ENCODE data around the gene UGGT2.

GRCh38 chr13:96089139-96089538, 35.9 kb upstream of the UGGT2 start:
- no peak for TF ChIP-seq EP300 (IDR thresholded peaks at IDR 0.05; ENCODE audit: low read depth)
- no peak for TF ChIP-seq CTCF (IDR thresholded peaks at IDR 0.05)
